IMR-90 (cell line): Measurements from ENCODE around the gene MAB21L2. TPM values are rescaled to one million over a fixed set of nuclear protein-coding genes. Genes with fewer than 3 reads are reported as not detected.

Experiments
- ATAC-seq: fragments of 200-7000 bp; cut with Tn5 transposase; 2 replicates; pipeline ENCODE4 v1.9.1; 2020; ENCODE audit warnings: low read depth, mild to moderate bottlenecking, moderate library complexity
- BruUV-seq: library from RNA; stranded (reverse); fragments of 400-500 nt; replicated peaks from 2 replicates; lab custom pipeline; 2021; lab: Mats Ljungman, UMichigan
- CTCF ChIA-PET: fragments of 300-600 bp; formaldehyde crosslinking; extraction: SDS; loops from one replicate; lab custom pipeline; 2021; ENCODE audit warnings: antibody characterized with exemption; lab: Yijun Ruan, JAX
- POLR2A ChIA-PET: fragments of 300-600 bp; sonication (Branson Sonifier 250); formaldehyde crosslinking; loops from one replicate; lab custom pipeline; 2022; ENCODE audit warnings: antibody characterized with exemption; ENCODE audit not compliant: unreplicated experiment; lab: Charles Lee
- DNase-seq: peaks from one replicate; pipeline ENCODE4 v3.0.0; 2013
- H2AFZ ChIP-seq: replicated peaks from 2 replicates; pipeline ENCODE3; 2013; ENCODE audit warnings: low read length, mild to moderate bottlenecking; ENCODE audit not compliant: poor library complexity
- H2AK5ac ChIP-seq: 2 replicates; pipeline ENCODE4 v1.6.1; 2013; ENCODE audit warnings: low read depth, low read length, inconsistent platforms
- H2AK9ac ChIP-seq: replicated peaks from 2 replicates; pipeline ENCODE3; 2013; ENCODE audit warnings: mild to moderate bottlenecking, low read depth, low read length, moderate library complexity; ENCODE audit not compliant: poor library complexity
- H2BK120ac ChIP-seq: 2 replicates; pipeline ENCODE4 v1.6.1; 2013; ENCODE audit warnings: low read depth, low read length, inconsistent platforms
- H2BK15ac ChIP-seq: 3 replicates; pipeline ENCODE4 v1.6.1; 2013; ENCODE audit warnings: low read depth, low read length, inconsistent platforms
- H2BK20ac ChIP-seq: 2 replicates; pipeline ENCODE4 v1.6.1; 2013; ENCODE audit warnings: low read depth, mild to moderate bottlenecking, inconsistent platforms, low read length, moderate library complexity
- H2BK5ac ChIP-seq: 2 replicates; pipeline ENCODE4 v1.6.1; 2013; ENCODE audit warnings: mild to moderate bottlenecking, low read depth, low read length, inconsistent platforms; ENCODE audit not compliant: poor library complexity, severe bottlenecking
- H3K14ac ChIP-seq: replicated peaks from 2 replicates; pipeline ENCODE4 v1.6.1; 2013; ENCODE audit warnings: low read depth, low read length, inconsistent platforms
- H3K18ac ChIP-seq: 2 replicates; pipeline ENCODE4 v1.6.1; 2013; ENCODE audit warnings: low read depth, low read length, control low read depth
- H3K23ac ChIP-seq: 2 replicates; pipeline ENCODE4 v1.6.1; 2013; ENCODE audit warnings: low read depth, low read length, inconsistent platforms
- H3K27ac ChIP-seq: 2 replicates; pipeline ENCODE4 v1.5.1; 2013; ENCODE audit warnings: mild to moderate bottlenecking, control low read depth, low read length; ENCODE audit not compliant: insufficient read depth
- H3K27me3 ChIP-seq: 2 replicates; pipeline ENCODE4 v1.6.1; 2013; ENCODE audit warnings: low read length; ENCODE audit not compliant: control insufficient read depth, insufficient read depth
- H3K36me3 ChIP-seq: 2 replicates; pipeline ENCODE4 v1.6.1; 2013; ENCODE audit warnings: low read length, mixed read lengths; ENCODE audit not compliant: control insufficient read depth, insufficient read depth
- H3K4ac ChIP-seq: 2 replicates; pipeline ENCODE4 v1.6.1; 2013; ENCODE audit warnings: low read depth, low read length, inconsistent platforms
- H3K4me1 ChIP-seq: 2 replicates; pipeline ENCODE4 v1.6.1; 2013; ENCODE audit warnings: low read length, mixed read lengths; ENCODE audit not compliant: control insufficient read depth, insufficient read depth
- H3K4me2 ChIP-seq: 2 replicates; pipeline ENCODE4 v1.6.1; 2013; ENCODE audit warnings: low read depth, mild to moderate bottlenecking, control low read depth, low read length, moderate library complexity
- H3K4me3 ChIP-seq: 2 replicates; pipeline ENCODE4 v1.5.1; 2013; ENCODE audit warnings: low read depth, mild to moderate bottlenecking, control low read depth, low read length, moderate library complexity; ENCODE audit not compliant: insufficient read depth
- H3K56ac ChIP-seq: 2 replicates; pipeline ENCODE4 v1.6.1; 2013; ENCODE audit warnings: low read length, inconsistent platforms; ENCODE audit not compliant: insufficient read depth; ENCODE audit errors: extremely low read depth
- H3K79me1 ChIP-seq, 2 experiments: 2 replicates each; pipeline ENCODE4 v1.6.1; 2013; ENCODE audit warnings: low read length in 2 of 2, inconsistent platforms in 1 of 2, low read depth in 1 of 2
- H3K9ac ChIP-seq: 2 replicates; pipeline ENCODE4 v1.6.1; 2013; ENCODE audit warnings: low read depth, low read length, control low read depth
- H3K9me1 ChIP-seq: 2 replicates; pipeline ENCODE4 v1.6.1; 2013; ENCODE audit warnings: low read length, inconsistent platforms; ENCODE audit not compliant: insufficient read depth
- H3K9me3 ChIP-seq: 2 replicates; pipeline ENCODE4 v1.6.1; 2013; ENCODE audit warnings: low read length; ENCODE audit not compliant: control insufficient read depth, insufficient read depth
- H4K20me1 ChIP-seq: 2 replicates; pipeline ENCODE4 v1.6.1; 2013; ENCODE audit warnings: low read length, inconsistent platforms; ENCODE audit not compliant: insufficient read depth
- H4K5ac ChIP-seq: 2 replicates; pipeline ENCODE4 v1.6.1; 2013; ENCODE audit warnings: mild to moderate bottlenecking, low read depth, low read length, control low read depth
- H4K8ac ChIP-seq, 2 experiments: 2 replicates each; pipeline ENCODE4 v1.6.1; 2013; ENCODE audit warnings: low read depth in 2 of 2, low read length in 2 of 2, control low read depth in 1 of 2, inconsistent platforms in 1 of 2
- H4K91ac ChIP-seq: 2 replicates; pipeline ENCODE4 v1.6.1; 2013; ENCODE audit warnings: low read depth, low read length, inconsistent platforms; ENCODE audit not compliant: insufficient read depth
- BHLHE40 ChIP-seq: fragments of 150-350 bp; IDR thresholded peaks from 2 replicates; pipeline ENCODE4 v1.6.1; 2016; ENCODE audit warnings: mild to moderate bottlenecking, low read depth, low read length
- CEBPB ChIP-seq: IDR thresholded peaks from 2 replicates; pipeline ENCODE4 v1.6.1; 2012; ENCODE audit warnings: low read depth, low read length, improper control_type of control experiment
- CHD1 ChIP-seq: IDR thresholded peaks from 2 replicates; pipeline ENCODE4 v1.6.1; 2012; ENCODE audit warnings: low read depth, low read length, improper control_type of control experiment
- ELK1 ChIP-seq: fragments of 150-350 bp; IDR thresholded peaks from 2 replicates; pipeline ENCODE4 v1.6.1; 2016; ENCODE audit warnings: low read depth, mild to moderate bottlenecking, low read length, moderate library complexity, borderline replicate concordance
- FOS ChIP-seq: fragments of 150-350 bp; IDR thresholded peaks from 2 replicates; pipeline ENCODE4 v1.6.1; 2016; ENCODE audit warnings: low read depth, low read length
- MAFK ChIP-seq: IDR thresholded peaks from 2 replicates; pipeline ENCODE4 v1.6.1; 2012; ENCODE audit warnings: low read depth, low read length, improper control_type of control experiment
- MAZ ChIP-seq: IDR thresholded peaks from 2 replicates; pipeline ENCODE4 v1.6.1; 2012; ENCODE audit warnings: low read depth, mild to moderate bottlenecking, low read length, improper control_type of control experiment, moderate library complexity, borderline replicate concordance
- MXI1 ChIP-seq: IDR thresholded peaks from 2 replicates; pipeline ENCODE4 v1.6.1; 2012; ENCODE audit warnings: low read depth, mild to moderate bottlenecking, low read length, moderate library complexity, borderline replicate concordance
- NFE2L2 ChIP-seq: fragments of 150-350 bp; IDR thresholded peaks from 2 replicates; pipeline ENCODE4 v1.6.1; 2016; ENCODE audit warnings: low read depth, mild to moderate bottlenecking, low read length
- POLR2A ChIP-seq: IDR thresholded peaks from 2 replicates; pipeline ENCODE4 v1.6.1; 2012; ENCODE audit warnings: mild to moderate bottlenecking, low read depth, low read length
- RAD21 ChIP-seq: IDR thresholded peaks from 2 replicates; pipeline ENCODE4 v1.6.1; 2012; ENCODE audit warnings: low read length, improper control_type of control experiment
- RCOR1 ChIP-seq: IDR thresholded peaks from 2 replicates; pipeline ENCODE4 v1.6.1; 2012; ENCODE audit warnings: mild to moderate bottlenecking, low read length, improper control_type of control experiment; ENCODE audit not compliant: insufficient replicate concordance
- RFX5 ChIP-seq: IDR thresholded peaks from 2 replicates; pipeline ENCODE4 v1.8.0; 2012; ENCODE audit warnings: low read depth, mild to moderate bottlenecking, low read length, moderate library complexity
- SMC3 ChIP-seq: fragments of 150-350 bp; IDR thresholded peaks from 2 replicates; pipeline ENCODE4 v1.6.1; 2016; ENCODE audit warnings: low read depth, mild to moderate bottlenecking, antibody characterized with exemption, low read length, moderate library complexity
- USF2 ChIP-seq: fragments of 150-350 bp; IDR thresholded peaks from 2 replicates; pipeline ENCODE4 v1.6.1; 2017; ENCODE audit warnings: mild to moderate bottlenecking, antibody characterized with exemption, low read length, low read depth
- WGBS, 2 experiments: methylation state at CpG; one replicate each; pipeline versions ENCODE4 v1.1.5 to v1.1.7; 2013; ENCODE audit warnings: missing lambda C conversion rate in 2 of 2; ENCODE audit not compliant: insufficient read length in 1 of 2; ENCODE audit errors: extremely low coverage in 2 of 2; 5-methylcytosine and 5-hydroxymethylcytosine counted together
- dilution Hi-C: fragments of 300-500 bp; cut with HindIII; formaldehyde crosslinking; loops from one replicate; pipeline ENCODE4 v1.14.3; 2018; ENCODE audit warnings: low sequenced_read_pairs; ENCODE audit not compliant: unreplicated experiment
- in situ Hi-C: fragments of 300-500 bp; cut with MboI; formaldehyde crosslinking; loops from 3 replicates; pipeline ENCODE4 v1.14.3; 2019; ENCODE audit warnings: low sequenced_read_pairs, inconsistent platforms, mixed read lengths
- intact Hi-C: fragments of 100-400 bp; cut with micrococcal nuclease; formaldehyde crosslinking; loops from 2 replicates; pipeline ENCODE4 v1.10.0; 2022
- polyA plus RNA-seq, 3 experiments: library from polyadenylated mRNA; depleted of rRNA; stranded (reverse); fragments of >200 nt; gene quantifications; 2 replicates each; pipeline ENCODE4 v1.2.3, GENCODE V29; 2012; ENCODE audit warnings: low replicate concordance in 1 of 3
- total RNA-seq: library from RNA; depleted of rRNA; stranded (reverse); fragments of >200 nt; gene quantifications from 2 replicates; pipeline ENCODE4 v1.2.3, GENCODE V29; 2012
- TF ChIP-seq, protein P1 (sequence below): conservative IDR thresholded peaks from 2 replicates; pipeline ENCODE4 v1.5.1; 2012; ENCODE audit warnings: mild to moderate bottlenecking, low read depth, low read length, improper control_type of control experiment

The MAB21L2 gene
- total and polyA plus RNA-seq, 2 of the 4 experiments (the other 2 are of a cell fraction) = 7.6 to 12.0 TPM

- Histone ChIP-seq H3K36me3 (no peaks in the 10 kb centered on the region), H4K20me1 (no peaks in the 10 kb centered on the region), H3K14ac (no peak overlapping the region), H3K4ac (no peak overlapping the region), H2AK9ac (no peak overlapping the region), H3K79me1 (peaks cover 0 to 7% of the 10 kb centered on the region in 2 experiments; a peak in 1 of 4 replicates), H3K4me3 (no peak overlapping the region), H4K5ac (no peak overlapping the region), H3K27me3 (no peaks in the 10 kb centered on the region), H3K18ac (no peak overlapping the region), H2BK5ac (no peak overlapping the region), H3K9ac (no peak overlapping the region), H3K4me2 (no peak overlapping the region), H2AK5ac (no peak overlapping the region), H2BK120ac (no peak overlapping the region), H4K8ac (no peak overlapping the region), H2BK20ac (no peak overlapping the region), H3K23ac (no peak overlapping the region), H3K4me1 (no peaks in the 10 kb centered on the region; the same call in none of the 2 replicates), H3K27ac (no peak overlapping the region), H3K9me3 (no peaks in the 10 kb centered on the region), H3K56ac (no peak overlapping the region), H2BK15ac (no peak overlapping the region), H3K9me1 (no peaks in the 10 kb centered on the region), H4K91ac (no peak overlapping the region), H2AFZ (no peak overlapping the region)
- no peak for DNase-seq
- TF ChIP-seq NFE2L2 = no peak
- TF ChIP-seq CEBPB = no peak
- no peak for TF ChIP-seq FOS
- TF ChIP-seq, protein P1, sequence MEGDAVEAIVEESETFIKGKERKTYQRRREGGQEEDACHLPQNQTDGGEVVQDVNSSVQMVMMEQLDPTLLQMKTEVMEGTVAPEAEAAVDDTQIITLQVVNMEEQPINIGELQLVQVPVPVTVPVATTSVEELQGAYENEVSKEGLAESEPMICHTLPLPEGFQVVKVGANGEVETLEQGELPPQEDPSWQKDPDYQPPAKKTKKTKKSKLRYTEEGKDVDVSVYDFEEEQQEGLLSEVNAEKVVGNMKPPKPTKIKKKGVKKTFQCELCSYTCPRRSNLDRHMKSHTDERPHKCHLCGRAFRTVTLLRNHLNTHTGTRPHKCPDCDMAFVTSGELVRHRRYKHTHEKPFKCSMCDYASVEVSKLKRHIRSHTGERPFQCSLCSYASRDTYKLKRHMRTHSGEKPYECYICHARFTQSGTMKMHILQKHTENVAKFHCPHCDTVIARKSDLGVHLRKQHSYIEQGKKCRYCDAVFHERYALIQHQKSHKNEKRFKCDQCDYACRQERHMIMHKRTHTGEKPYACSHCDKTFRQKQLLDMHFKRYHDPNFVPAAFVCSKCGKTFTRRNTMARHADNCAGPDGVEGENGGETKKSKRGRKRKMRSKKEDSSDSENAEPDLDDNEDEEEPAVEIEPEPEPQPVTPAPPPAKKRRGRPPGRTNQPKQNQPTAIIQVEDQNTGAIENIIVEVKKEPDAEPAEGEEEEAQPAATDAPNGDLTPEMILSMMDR = no peak
- TF ChIP-seq SMC3 = no peak
- TF ChIP-seq POLR2A = no peak
- no peak for TF ChIP-seq MAZ
- TF ChIP-seq ELK1 = no peak
- no peak for TF ChIP-seq CHD1
- no peak for TF ChIP-seq RCOR1
- no peak for TF ChIP-seq MAFK
- no peak for TF ChIP-seq MXI1
- TF ChIP-seq BHLHE40 = no peak
- no peak for TF ChIP-seq RFX5
- no peak for TF ChIP-seq USF2
- no peak for TF ChIP-seq RAD21
- no TSS peak for BruUV-seq
- WGBS, 2 experiments = no CpG with 5 or more reads among the region's 1 CpG
- POLR2A ChIA-PET = no interaction called here
- in situ Hi-C loops = no loop called here
- no peak for ATAC-seq
- intact Hi-C loops = no loop called here
- dilution Hi-C loops = no loop called here
- CTCF ChIA-PET = interaction anchor here (1.0 kb wide), 1 partner anchor 42 kb away, joined by 4 read pairs; no protein-coding TSS in a partner anchor
Measured at GRCh38 chr4:150570862-150571261, 11.1 kb upstream of the MAB21L2 start.
